Smooth muscle cell (in vitro differentiated cells): ENCODE data around the gene TMEM72. TPM values are rescaled to one million over a fixed set of nuclear protein-coding genes. Genes with fewer than 3 reads are reported as not detected.

Experiments used
- DNase-seq: peaks from one replicate; lab custom pipeline; 2025; ENCODE audit not compliant: unreplicated experiment; lab: John Stamatoyannopoulos, UW
- H2AFZ ChIP-seq: fragments of 200-600 bp; sonication (generic); 2 replicates; pipeline ENCODE4 v1.6.0; 2016; ENCODE audit warnings: antibody characterized with exemption, low read depth, mild to moderate bottlenecking
- H3F3A ChIP-seq: fragments of 200-600 bp; sonication (generic); 2 replicates; pipeline ENCODE4 v1.6.0; 2017; ENCODE audit warnings: antibody characterized with exemption, low read depth
- H3K27ac ChIP-seq: fragments of 200-600 bp; sonication (generic); 2 replicates; pipeline ENCODE4 v1.5.1; 2016; ENCODE audit warnings: low read depth, mild to moderate bottlenecking
- H3K27me3 ChIP-seq: fragments of 200-600 bp; sonication (generic); 2 replicates; pipeline ENCODE4 v1.6.1; 2016; ENCODE audit warnings: low read depth, mild to moderate bottlenecking
- H3K36me3 ChIP-seq: fragments of 200-600 bp; sonication (generic); 2 replicates; pipeline ENCODE4 v1.5.1; 2016; ENCODE audit warnings: low read depth
- H3K4me1 ChIP-seq: fragments of 200-600 bp; sonication (generic); 2 replicates; pipeline ENCODE4 v1.5.1; 2016; ENCODE audit warnings: low read depth
- H3K4me2 ChIP-seq: fragments of 200-600 bp; sonication (generic); 2 replicates; pipeline ENCODE4 v1.6.0; 2016; ENCODE audit warnings: mild to moderate bottlenecking
- H3K4me3 ChIP-seq: fragments of 200-600 bp; sonication (generic); 2 replicates; pipeline ENCODE4 v1.5.1; 2016; ENCODE audit warnings: mild to moderate bottlenecking
- H3K79me2 ChIP-seq: fragments of 200-600 bp; sonication (generic); 2 replicates; pipeline ENCODE4 v1.6.0; 2016; ENCODE audit warnings: low read depth, mild to moderate bottlenecking
- H3K9ac ChIP-seq: fragments of 200-600 bp; sonication (generic); 2 replicates; pipeline ENCODE4 v1.6.0; 2016; ENCODE audit warnings: low read depth
- H3K9me3 ChIP-seq: fragments of 200-600 bp; sonication (generic); replicated peaks from 2 replicates; pipeline ENCODE4 v1.5.1; 2016; ENCODE audit warnings: low read depth
- H4K20me1 ChIP-seq: fragments of 200-600 bp; sonication (generic); 2 replicates; pipeline ENCODE4 v1.6.0; 2016; ENCODE audit warnings: low read depth
- WGBS: methylation state at CpG from one replicate; pipeline ENCODE4 v1.1.7; 2016; ENCODE audit warnings: low lambda C conversion rate; 5-methylcytosine and 5-hydroxymethylcytosine counted together
- polyA plus RNA-seq: library from polyadenylated mRNA; unstranded; fragments of >200 nt; fragmentation: Nextera tagmentation; extraction: Ambion mirVana; gene quantifications from 2 replicates; pipeline ENCODE4 v1.2.1, GENCODE V29; 2016
- total RNA-seq: library from RNA; depleted of rRNA; stranded (reverse); fragments of >200 nt; gene quantifications from 2 replicates; pipeline ENCODE4 v1.2.3, GENCODE V29; 2014
- TF ChIP-seq, protein P1 (sequence below): fragments of 200-600 bp; sonication (generic); IDR thresholded peaks from 2 replicates; pipeline ENCODE4 v1.5.1; 2017; ENCODE audit warnings: borderline replicate concordance, mild to moderate bottlenecking, antibody characterized with exemption; ENCODE audit not compliant: insufficient read depth, poor library complexity, severe bottlenecking

Gene TMEM72
- total and polyA plus RNA-seq, 2 experiments from 2014 or later = not detected

DNA sequence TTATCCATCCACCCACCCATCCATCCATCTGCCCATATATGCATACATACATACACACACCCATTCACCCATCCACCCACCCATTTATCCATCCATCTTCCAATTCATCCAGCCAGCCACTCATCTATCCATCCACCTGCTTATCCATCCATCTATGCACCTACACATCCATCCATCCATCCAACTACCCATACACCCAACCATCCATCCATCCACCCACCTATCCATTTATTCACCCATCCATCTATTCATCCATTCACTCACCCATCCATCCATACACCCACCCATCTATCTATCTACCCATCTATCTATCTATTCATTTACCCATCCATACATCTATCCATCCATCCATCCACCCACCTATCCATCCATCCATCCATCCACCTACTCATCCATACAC is 17.3 kb downstream of the TMEM72 start:
- TF ChIP-seq, protein P1, sequence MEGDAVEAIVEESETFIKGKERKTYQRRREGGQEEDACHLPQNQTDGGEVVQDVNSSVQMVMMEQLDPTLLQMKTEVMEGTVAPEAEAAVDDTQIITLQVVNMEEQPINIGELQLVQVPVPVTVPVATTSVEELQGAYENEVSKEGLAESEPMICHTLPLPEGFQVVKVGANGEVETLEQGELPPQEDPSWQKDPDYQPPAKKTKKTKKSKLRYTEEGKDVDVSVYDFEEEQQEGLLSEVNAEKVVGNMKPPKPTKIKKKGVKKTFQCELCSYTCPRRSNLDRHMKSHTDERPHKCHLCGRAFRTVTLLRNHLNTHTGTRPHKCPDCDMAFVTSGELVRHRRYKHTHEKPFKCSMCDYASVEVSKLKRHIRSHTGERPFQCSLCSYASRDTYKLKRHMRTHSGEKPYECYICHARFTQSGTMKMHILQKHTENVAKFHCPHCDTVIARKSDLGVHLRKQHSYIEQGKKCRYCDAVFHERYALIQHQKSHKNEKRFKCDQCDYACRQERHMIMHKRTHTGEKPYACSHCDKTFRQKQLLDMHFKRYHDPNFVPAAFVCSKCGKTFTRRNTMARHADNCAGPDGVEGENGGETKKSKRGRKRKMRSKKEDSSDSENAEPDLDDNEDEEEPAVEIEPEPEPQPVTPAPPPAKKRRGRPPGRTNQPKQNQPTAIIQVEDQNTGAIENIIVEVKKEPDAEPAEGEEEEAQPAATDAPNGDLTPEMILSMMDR = no peak
- Histone ChIP-seq H3K27ac (no peak overlapping the region), H3K4me3 (no peak overlapping the region), H3F3A (no peaks in the 10 kb centered on the region), H3K9ac (no peak overlapping the region), H4K20me1 (no peaks in the 10 kb centered on the region), H3K4me2 (no peak overlapping the region), H3K79me2 (no peaks in the 10 kb centered on the region), H3K27me3 (no peaks in the 10 kb centered on the region), H3K9me3 (no peaks in the 10 kb centered on the region), H3K36me3 (no peaks in the 10 kb centered on the region), H2AFZ (no peak overlapping the region), H3K4me1 (no peaks in the 10 kb centered on the region)
- no peak for DNase-seq

DNA sequence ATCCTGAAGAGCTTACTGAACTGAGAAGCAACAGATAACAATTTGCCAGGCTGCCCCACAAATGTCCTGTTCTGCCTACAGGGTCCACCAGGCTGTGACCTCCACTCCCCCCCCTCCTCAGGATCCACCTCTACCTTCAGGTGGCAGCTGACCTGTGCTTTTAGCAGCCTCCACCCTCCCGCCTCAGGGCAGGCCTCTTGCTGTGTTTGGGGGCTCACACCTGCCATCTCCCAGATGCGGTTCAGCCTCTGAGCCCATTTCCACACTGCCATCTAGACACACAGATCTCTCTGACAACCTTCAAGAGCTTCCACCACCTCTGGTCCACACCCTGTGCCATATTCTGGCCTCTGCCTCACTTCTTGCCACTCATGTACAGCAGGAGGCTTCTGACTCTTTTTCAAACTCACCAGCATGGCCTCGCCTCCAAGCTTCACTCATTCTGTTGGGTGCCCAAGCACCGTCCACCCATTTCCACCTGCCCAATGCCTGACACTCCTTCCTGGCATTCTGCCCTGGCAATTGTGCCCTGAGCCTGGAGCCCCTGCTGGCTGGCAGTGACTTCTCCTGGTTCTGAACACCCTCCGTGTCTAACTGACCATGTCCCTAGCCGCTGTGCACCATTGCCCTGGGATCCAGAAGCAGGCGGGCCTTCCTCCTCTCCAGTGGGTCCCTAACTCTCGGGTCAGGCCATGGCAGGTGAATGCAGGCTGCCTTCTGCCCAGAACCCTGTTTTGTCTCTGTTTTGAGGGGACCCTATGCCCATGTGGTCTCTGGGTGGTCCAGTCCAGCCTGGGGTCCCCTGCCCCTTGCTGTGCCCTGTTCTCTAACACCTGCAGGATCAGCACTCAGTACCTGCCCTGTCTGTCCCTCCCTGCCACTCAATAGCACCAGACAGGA is 18.5 kb downstream of the TMEM72 start:
- H3K27ac ChIP-seq = no peak overlapping the region
- no peaks in the 10 kb centered on the region for H3F3A ChIP-seq
- no peak overlapping the region for H3K9ac ChIP-seq
- no peak for DNase-seq
- no peak overlapping the region for H3K4me3 ChIP-seq
- TF ChIP-seq, protein P1 = no peak
- 85% methylated on average over 8 of the region's 8 CpGs for WGBS
- no peaks in the 10 kb centered on the region for H3K36me3 ChIP-seq
- no peaks in the 10 kb centered on the region for H4K20me1 ChIP-seq
- no peaks in the 10 kb centered on the region for H3K4me1 ChIP-seq
- H3K79me2 ChIP-seq = no peaks in the 10 kb centered on the region
- H3K4me2 ChIP-seq = no peak overlapping the region
- no peaks in the 10 kb centered on the region for H3K9me3 ChIP-seq
- no peaks in the 10 kb centered on the region for H3K27me3 ChIP-seq
- no peak overlapping the region for H2AFZ ChIP-seq

DNA sequence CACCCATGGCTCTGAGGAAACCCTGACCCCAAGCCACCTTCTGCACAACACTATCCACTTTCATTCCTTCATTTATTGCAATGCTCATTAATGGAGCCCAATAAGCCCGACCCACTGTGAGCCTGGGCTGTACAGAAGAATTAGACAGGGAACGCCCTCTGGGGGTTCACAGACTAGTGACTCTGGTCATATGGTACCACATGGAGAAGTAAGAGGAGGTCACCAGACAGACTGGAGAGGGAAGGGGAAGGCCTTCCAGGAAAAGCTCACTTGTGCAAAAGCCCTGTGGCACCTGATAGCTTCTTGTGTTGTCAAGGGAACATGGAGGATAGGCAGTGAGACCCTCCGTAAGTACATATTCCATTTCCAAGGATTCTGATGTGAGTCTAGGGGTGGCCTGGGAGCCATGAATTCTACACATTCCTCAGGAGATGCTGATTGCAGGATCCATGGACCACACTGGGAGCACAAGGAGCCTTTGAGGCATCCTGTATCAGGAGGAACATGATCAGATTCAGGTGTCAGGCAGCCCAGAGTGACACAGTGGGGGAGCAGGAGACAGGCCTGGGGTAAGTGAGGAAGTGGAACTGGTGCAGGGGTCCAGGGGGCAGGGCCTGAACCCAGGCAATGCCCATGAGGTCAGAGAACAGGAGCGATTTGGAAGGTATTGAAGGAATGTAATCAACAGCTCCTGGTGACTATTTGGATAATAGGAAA is 19.9 kb downstream of the TMEM72 start:
- no peak overlapping the region for H2AFZ ChIP-seq
- no peak overlapping the region for H3K27ac ChIP-seq
- no peaks in the 10 kb centered on the region for H3K79me2 ChIP-seq
- H3F3A ChIP-seq = no peaks in the 10 kb centered on the region
- DNase-seq = no peak
- 94% methylated on average over 4 of the region's 4 CpGs for WGBS
- no peak overlapping the region for H3K4me3 ChIP-seq
- H3K27me3 ChIP-seq = no peaks in the 10 kb centered on the region
- no peaks in the 10 kb centered on the region for H3K36me3 ChIP-seq
- TF ChIP-seq, protein P1 = no peak
- no peak overlapping the region for H3K4me2 ChIP-seq
- H4K20me1 ChIP-seq = no peaks in the 10 kb centered on the region
- H3K9ac ChIP-seq = no peak overlapping the region
- H3K4me1 ChIP-seq = no peaks in the 10 kb centered on the region
- no peaks in the 10 kb centered on the region for H3K9me3 ChIP-seq
